K562 (cell line): ENCODE data around the gene E2F2. TPM values are rescaled to one million over a fixed set of nuclear protein-coding genes. Genes with fewer than 3 reads are reported as not detected.

Experiments used
- CHCHD3 ChIP-seq: fragments of 250-450 bp; sonication (Bioruptor Pico); IDR thresholded peaks from 2 replicates; pipeline ENCODE4 v2.1.2; 2022; ENCODE audit warnings: mild to moderate bottlenecking
- EZH2 ChIP-seq: IDR thresholded peaks from 2 replicates; pipeline ENCODE4 v1.6.1; 2012; ENCODE audit warnings: low read depth, mild to moderate bottlenecking, inconsistent platforms, low read length, borderline replicate concordance
- HDAC6 ChIP-seq: IDR thresholded peaks from 2 replicates; pipeline ENCODE4 v1.6.1; 2012; ENCODE audit warnings: low read depth, mild to moderate bottlenecking, control low read depth, inconsistent platforms, low read length, moderate library complexity
- NR2C1 ChIP-seq, 2 experiments: fragments of 450-650 bp; IDR thresholded peaks; 2 replicates each; pipeline ENCODE4 v1.6.1; 2017; ENCODE audit warnings: mild to moderate bottlenecking in 2 of 2, antibody characterized with exemption in 1 of 2, inconsistent platforms in 1 of 2, missing compliant biosample characterization in 1 of 2, missing genetic modification characterization in 1 of 2
- NR4A1 ChIP-seq, 2 experiments: fragments of 250-450 bp in 1 of 2; fragments of 450-650 bp in 1 of 2; sonication (Bioruptor Pico) in 1 of 2; IDR thresholded peaks; 2 replicates each; pipeline versions ENCODE4 v1.4.0 to v1.6.1; 2016 to 2020; ENCODE audit warnings: mild to moderate bottlenecking in 2 of 2, missing compliant biosample characterization in 1 of 2, missing genetic modification characterization in 1 of 2, moderate library complexity in 1 of 2
- PHB2 ChIP-seq: fragments of 450-650 bp; IDR thresholded peaks from 2 replicates; pipeline ENCODE4 v1.6.1; 2017; ENCODE audit warnings: low read depth
- SAFB2 ChIP-seq: fragments of 200-400 bp; formaldehyde crosslinking; IDR thresholded peaks from 2 replicates; pipeline ENCODE4 v1.6.1; 2018; ENCODE audit warnings: borderline replicate concordance, low read length, low read depth, moderate library complexity; ENCODE audit not compliant: severe bottlenecking
- SMAD1 ChIP-seq: fragments of 150-350 bp; IDR thresholded peaks from 2 replicates; pipeline ENCODE4 v1.6.1; 2014; ENCODE audit warnings: low read length, low read depth; ENCODE audit not compliant: partially characterized antibody
- SMARCC2 ChIP-seq: fragments of 450-650 bp; IDR thresholded peaks from 2 replicates; pipeline ENCODE4 v1.6.1; 2017; ENCODE audit warnings: antibody characterized with exemption, moderate library complexity, mild to moderate bottlenecking, low read depth
- SRF ChIP-seq, 2 experiments: fragments of 250-450, 450-650 bp in 1 of 2; sonication (Bioruptor Pico) in 1 of 2; sonication (generic) in 1 of 2; formaldehyde crosslinking; IDR thresholded peaks; 2 replicates each; pipeline versions ENCODE4 v1.5.0 to v1.5.1; 2020 to 2022; ENCODE audit warnings: mild to moderate bottlenecking in 1 of 2, missing genetic modification reagents in 1 of 2
- TARDBP ChIP-seq: fragments of 450-650 bp; IDR thresholded peaks from 2 replicates; pipeline ENCODE4 v1.6.1; 2016
- TBP ChIP-seq: optimal IDR thresholded peaks from 2 replicates; pipeline ENCODE3; 2011; ENCODE audit warnings: low read depth, low read length, improper control_type of control experiment
- TEAD1 ChIP-seq, 2 experiments: fragments of 450-650 bp in 1 of 2; sonication (generic) in 1 of 2; formaldehyde crosslinking; IDR thresholded peaks; 2 replicates each; pipeline versions ENCODE4 v1.4.0 to v1.8.0; 2020 to 2022; ENCODE audit warnings: mild to moderate bottlenecking in 2 of 2, missing genetic modification reagents in 1 of 2
- TFAM ChIP-seq: fragments of 250-450 bp; sonication (Bioruptor Pico); conservative IDR thresholded peaks from 2 replicates; pipeline ENCODE4 v1.5.0; 2021; ENCODE audit warnings: mild to moderate bottlenecking, moderate library complexity
- ZKSCAN1 ChIP-seq: fragments of 150-350 bp; IDR thresholded peaks from 2 replicates; pipeline ENCODE4 v1.6.1; 2016; ENCODE audit warnings: low read depth, low read length
- ZNF583 ChIP-seq: fragments of 250-450 bp; sonication (Bioruptor Pico); IDR thresholded peaks from 2 replicates; pipeline ENCODE4 v1.4.0; 2020
- polyA plus RNA-seq, 8 experiments: library from polyadenylated mRNA; depleted of rRNA in 4 of 8; stranded (reverse) in 5 of 8; unstranded in 3 of 8; fragments of >200 nt; fragmentation: Nextera tagmentation in 2 of 8; fragmentation: Illumina TruSeq in 1 of 8; extraction: Ambion mirVana in 2 of 8; extraction: Trizol in 1 of 8; gene quantifications; 2 replicates each; pipeline versions ENCODE4 v1.2.1 to v1.2.3, GENCODE V29; 2011 to 2014; ENCODE audit warnings: inconsistent platforms in 1 of 8, missing spikeins in 1 of 8
- total RNA-seq, 7 experiments: library from RNA; depleted of rRNA in 6 of 7; stranded (reverse); fragments of >200 nt in 6 of 7; fragmentation: Illumina TruSeq in 2 of 7; extraction: Trizol in 2 of 7; gene quantifications; 2 replicates each; pipeline versions ENCODE4 v1.2.1 to v1.2.3, GENCODE V29; 2011 to 2021; ENCODE audit warnings: low replicate concordance in 1 of 7
- TF ChIP-seq, protein P1 (sequence below): fragments of 450-650 bp; conservative IDR thresholded peaks from 2 replicates; pipeline ENCODE4 v1.6.1; 2016; ENCODE audit warnings: missing genetic modification characterization, low read depth, mild to moderate bottlenecking, control low read depth, missing compliant biosample characterization
- TF ChIP-seq, protein P2 (sequence below): fragments of 450-650 bp; IDR thresholded peaks from 2 replicates; pipeline ENCODE4 v1.7.1; 2018; ENCODE audit warnings: mild to moderate bottlenecking, low read depth; ENCODE audit not compliant: partially characterized antibody
- TF ChIP-seq, protein P3 (sequence below), 2 experiments: IDR thresholded peaks; 2 replicates each; pipeline ENCODE4 v1.6.1; 2011; ENCODE audit warnings: borderline replicate concordance in 1 of 2, control low read depth in 1 of 2, low read depth in 1 of 2, low read length in 1 of 2, mild to moderate bottlenecking in 1 of 2, mixed read lengths in 1 of 2, moderate library complexity in 1 of 2; ENCODE audit not compliant: insufficient read depth in 1 of 2, insufficient read length in 1 of 2, poor library complexity in 1 of 2, severe bottlenecking in 1 of 2; ENCODE audit errors: extremely low read depth in 1 of 2
- TF ChIP-seq, protein P4 (sequence below): sonication (generic); formaldehyde crosslinking; IDR thresholded peaks from 2 replicates; pipeline ENCODE4 v1.8.0; 2022; ENCODE audit warnings: missing genetic modification reagents, mild to moderate bottlenecking, moderate library complexity, borderline replicate concordance

E2F2 gene
- total and polyA plus RNA-seq, 9 of the 15 experiments (the other 6 are each of a cell fraction or from before 2014, with no cell fraction given): 3.1 to 25.3 (median 11.4) TPM

DNA sequence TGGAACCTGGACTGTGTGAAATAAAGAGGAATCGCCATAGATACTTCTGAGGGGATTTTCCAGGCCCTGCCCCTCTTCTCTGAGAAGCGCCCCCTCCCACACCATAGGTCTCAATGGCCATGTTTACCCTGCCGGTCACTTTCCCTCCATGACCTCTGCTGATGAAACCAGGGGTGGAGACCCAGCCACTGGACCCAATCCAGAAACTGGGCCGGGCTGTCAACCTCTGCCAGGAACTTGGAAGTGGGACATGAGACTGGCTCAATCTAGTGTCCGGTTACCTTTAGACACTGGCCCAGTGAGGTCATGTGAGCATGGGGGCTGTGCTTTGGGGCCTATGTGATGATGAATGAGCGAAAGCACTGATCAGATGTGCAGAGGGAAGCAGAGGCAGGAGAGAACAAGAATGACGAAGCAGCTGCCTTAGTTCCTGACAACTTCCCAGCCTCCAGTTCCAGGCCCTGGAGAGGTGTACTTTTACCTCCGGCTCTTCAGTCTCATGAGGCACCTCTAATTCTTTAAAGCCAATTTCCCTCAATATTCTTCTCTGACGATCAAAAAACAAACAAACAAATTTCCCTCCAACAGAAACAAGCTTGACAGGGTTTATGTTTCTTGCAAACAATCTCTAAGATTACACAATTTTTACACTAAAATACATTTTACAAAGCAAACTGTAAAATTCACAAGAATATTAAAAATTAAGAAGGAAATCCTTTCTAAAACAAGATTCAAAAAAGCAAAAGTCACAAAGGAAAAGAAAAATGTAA is 52.0 kb downstream of the E2F2 start (continued):
- TF ChIP-seq, protein P1, sequence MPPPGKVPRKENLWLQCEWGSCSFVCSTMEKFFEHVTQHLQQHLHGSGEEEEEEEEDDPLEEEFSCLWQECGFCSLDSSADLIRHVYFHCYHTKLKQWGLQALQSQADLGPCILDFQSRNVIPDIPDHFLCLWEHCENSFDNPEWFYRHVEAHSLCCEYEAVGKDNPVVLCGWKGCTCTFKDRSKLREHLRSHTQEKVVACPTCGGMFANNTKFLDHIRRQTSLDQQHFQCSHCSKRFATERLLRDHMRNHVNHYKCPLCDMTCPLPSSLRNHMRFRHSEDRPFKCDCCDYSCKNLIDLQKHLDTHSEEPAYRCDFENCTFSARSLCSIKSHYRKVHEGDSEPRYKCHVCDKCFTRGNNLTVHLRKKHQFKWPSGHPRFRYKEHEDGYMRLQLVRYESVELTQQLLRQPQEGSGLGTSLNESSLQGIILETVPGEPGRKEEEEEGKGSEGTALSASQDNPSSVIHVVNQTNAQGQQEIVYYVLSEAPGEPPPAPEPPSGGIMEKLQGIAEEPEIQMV (tag): no peak
- TF ChIP-seq, protein P2, sequence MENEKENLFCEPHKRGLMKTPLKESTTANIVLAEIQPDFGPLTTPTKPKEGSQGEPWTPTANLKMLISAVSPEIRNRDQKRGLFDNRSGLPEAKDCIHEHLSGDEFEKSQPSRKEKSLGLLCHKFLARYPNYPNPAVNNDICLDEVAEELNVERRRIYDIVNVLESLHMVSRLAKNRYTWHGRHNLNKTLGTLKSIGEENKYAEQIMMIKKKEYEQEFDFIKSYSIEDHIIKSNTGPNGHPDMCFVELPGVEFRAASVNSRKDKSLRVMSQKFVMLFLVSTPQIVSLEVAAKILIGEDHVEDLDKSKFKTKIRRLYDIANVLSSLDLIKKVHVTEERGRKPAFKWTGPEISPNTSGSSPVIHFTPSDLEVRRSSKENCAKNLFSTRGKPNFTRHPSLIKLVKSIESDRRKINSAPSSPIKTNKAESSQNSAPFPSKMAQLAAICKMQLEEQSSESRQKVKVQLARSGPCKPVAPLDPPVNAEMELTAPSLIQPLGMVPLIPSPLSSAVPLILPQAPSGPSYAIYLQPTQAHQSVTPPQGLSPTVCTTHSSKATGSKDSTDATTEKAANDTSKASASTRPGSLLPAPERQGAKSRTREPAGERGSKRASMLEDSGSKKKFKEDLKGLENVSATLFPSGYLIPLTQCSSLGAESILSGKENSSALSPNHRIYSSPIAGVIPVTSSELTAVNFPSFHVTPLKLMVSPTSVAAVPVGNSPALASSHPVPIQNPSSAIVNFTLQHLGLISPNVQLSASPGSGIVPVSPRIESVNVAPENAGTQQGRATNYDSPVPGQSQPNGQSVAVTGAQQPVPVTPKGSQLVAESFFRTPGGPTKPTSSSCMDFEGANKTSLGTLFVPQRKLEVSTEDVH: peak; percentile 56
- TF ChIP-seq TBP (peak; percentile 76), TARDBP (no peak; the same call in 1 of the 2 replicates), ZNF583 (CRISPR knock-in tag) (no peak), HDAC6 (no peak), ZKSCAN1 (peak; percentile 30; the same call in 1 of the 2 replicates), NR2C1 (IDR thresholded peaks at IDR 0.05) (peak; percentile 82), NR2C1 (tag; IDR thresholded peaks at IDR 0.05) (peak; percentile 83), PHB2 (no peak), TEAD1 (CRISPR knock-in tag; IDR thresholded peaks at IDR 0.05) (no peak), SRF (CRISPR knock-in tag; IDR thresholded peaks at IDR 0.05) (0 out of 4 replicates have a peak, but pooled peaks have one; percentile 8 to 24), NR4A1 (CRISPR knock-in tag; IDR thresholded peaks at IDR 0.05) (no peak), NR4A1 (tag; IDR thresholded peaks at IDR 0.05) (peak; percentile 59; the same call in 1 of the 2 replicates), SMARCC2 (no peak), SMAD1 (no peak), CHCHD3 (CRISPR knock-in tag) (no peak), TFAM (CRISPR knock-in tag) (no peak), EZH2 (no peak), SAFB2 (no peak)
- TF ChIP-seq, protein P3, sequence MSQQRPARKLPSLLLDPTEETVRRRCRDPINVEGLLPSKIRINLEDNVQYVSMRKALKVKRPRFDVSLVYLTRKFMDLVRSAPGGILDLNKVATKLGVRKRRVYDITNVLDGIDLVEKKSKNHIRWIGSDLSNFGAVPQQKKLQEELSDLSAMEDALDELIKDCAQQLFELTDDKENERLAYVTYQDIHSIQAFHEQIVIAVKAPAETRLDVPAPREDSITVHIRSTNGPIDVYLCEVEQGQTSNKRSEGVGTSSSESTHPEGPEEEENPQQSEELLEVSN (IDR thresholded peaks at IDR 0.05; ENCODE audit: borderline replicate concordance in 1 of 2, extremely low read depth in 1 of 2, insufficient read depth in 1 of 2, insufficient read length in 1 of 2, low read depth in 1 of 2, low read length in 1 of 2, poor library complexity in 1 of 2, severe bottlenecking in 1 of 2): peak in 1 of 2 experiments; percentile 17
- TF ChIP-seq, protein P4, sequence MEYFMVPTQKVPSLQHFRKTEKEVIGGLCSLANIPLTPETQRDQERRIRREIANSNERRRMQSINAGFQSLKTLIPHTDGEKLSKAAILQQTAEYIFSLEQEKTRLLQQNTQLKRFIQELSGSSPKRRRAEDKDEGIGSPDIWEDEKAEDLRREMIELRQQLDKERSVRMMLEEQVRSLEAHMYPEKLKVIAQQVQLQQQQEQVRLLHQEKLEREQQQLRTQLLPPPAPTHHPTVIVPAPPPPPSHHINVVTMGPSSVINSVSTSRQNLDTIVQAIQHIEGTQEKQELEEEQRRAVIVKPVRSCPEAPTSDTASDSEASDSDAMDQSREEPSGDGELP (CRISPR knock-in tag): peak; percentile 87
